Hepatocyte (in vitro differentiated cells): ENCODE measurements around the gene SRRM3. TPM values are rescaled to one million over a fixed set of nuclear protein-coding genes. Genes with fewer than 3 reads are reported as not detected.
"Not testable (repeated sequence)": the region's sequence is repeated elsewhere in the genome, so short reads cannot be mapped to it uniquely, and the experiment has no call there.

ENCODE experiments used
- DNase-seq: peaks from one replicate; pipeline ENCODE4 v3.0.0-alpha.2; 2016; ENCODE audit warnings: low spot score
- H2AFZ ChIP-seq: fragments of 200-600 bp; sonication (generic); 2 replicates; pipeline ENCODE4 v1.6.0; 2016; ENCODE audit warnings: antibody characterized with exemption, mild to moderate bottlenecking
- H3K27ac ChIP-seq: fragments of 200-600 bp; sonication (generic); 2 replicates; pipeline ENCODE4 v1.5.1; 2016; ENCODE audit warnings: mild to moderate bottlenecking
- H3K27me3 ChIP-seq: fragments of 200-600 bp; sonication (generic); 2 replicates; pipeline ENCODE4 v1.6.1; 2016
- H3K36me3 ChIP-seq: fragments of 200-600 bp; sonication (generic); replicated peaks from 2 replicates; pipeline ENCODE4 v1.5.1; 2016; ENCODE audit warnings: low read depth; ENCODE audit not compliant: insufficient read depth
- H3K4me1 ChIP-seq: fragments of 200-600 bp; sonication (generic); 2 replicates; pipeline ENCODE4 v1.5.1; 2016; ENCODE audit warnings: mild to moderate bottlenecking, moderate library complexity; ENCODE audit not compliant: insufficient read depth
- H3K4me2 ChIP-seq: fragments of 200-600 bp; sonication (generic); 2 replicates; pipeline ENCODE4 v1.6.0; 2016
- H3K4me3 ChIP-seq: fragments of 200-600 bp; sonication (generic); 2 replicates; pipeline ENCODE4 v1.5.1; 2016; ENCODE audit warnings: mild to moderate bottlenecking
- H3K79me2 ChIP-seq: fragments of 200-600 bp; sonication (generic); 2 replicates; pipeline ENCODE4 v1.6.0; 2017; ENCODE audit warnings: mild to moderate bottlenecking
- H3K9me2 ChIP-seq: fragments of 200-600 bp; sonication (generic); replicated peaks from 2 replicates; pipeline ENCODE4 v1.6.0; 2017; ENCODE audit warnings: mild to moderate bottlenecking; ENCODE audit not compliant: insufficient read depth
- H3K9me3 ChIP-seq: fragments of 200-600 bp; sonication (generic); 2 replicates; pipeline ENCODE4 v1.5.1; 2016; ENCODE audit warnings: low read depth, mild to moderate bottlenecking
- H4K20me1 ChIP-seq: fragments of 200-600 bp; sonication (generic); 2 replicates; pipeline ENCODE4 v1.6.0; 2016; ENCODE audit warnings: mild to moderate bottlenecking; ENCODE audit not compliant: insufficient read depth, poor library complexity, severe bottlenecking
- CTCF ChIP-seq: fragments of 200-600 bp; sonication (generic); IDR thresholded peaks from 2 replicates; pipeline ENCODE4 v1.5.1; 2016; ENCODE audit warnings: antibody characterized with exemption, mild to moderate bottlenecking; ENCODE audit not compliant: poor library complexity
- EZH2 ChIP-seq: fragments of 200-600 bp; sonication (generic); IDR thresholded peaks from 2 replicates; pipeline ENCODE4 v1.6.1; 2016; ENCODE audit warnings: antibody characterized with exemption, mild to moderate bottlenecking, borderline replicate concordance
- EZH2phosphoT487 ChIP-seq: fragments of 200-600 bp; sonication (generic); IDR thresholded peaks from one replicate; pipeline ENCODE4 v1.6.1; 2018; ENCODE audit warnings: antibody characterized with exemption, mild to moderate bottlenecking, low read depth, moderate library complexity; ENCODE audit not compliant: unreplicated experiment, severe bottlenecking
- WGBS: methylation state at CpG from one replicate; pipeline ENCODE4 v1.1.6; 2016; ENCODE audit warnings: low lambda C conversion rate; ENCODE audit errors: missing lambda C conversion rate; 5-methylcytosine and 5-hydroxymethylcytosine counted together
- polyA plus RNA-seq: library from polyadenylated mRNA; unstranded; fragments of >200 nt; fragmentation: Nextera tagmentation; extraction: Ambion mirVana; gene quantifications from 2 replicates; pipeline ENCODE4 v1.2.1, GENCODE V29; 2016
- total RNA-seq: library from RNA; depleted of rRNA; stranded (reverse); fragments of >200 nt; gene quantifications from 2 replicates; pipeline ENCODE4 v1.2.3, GENCODE V29; 2014

The SRRM3 gene
- total and polyA plus RNA-seq, 2 experiments from 2014 or later = 1.5 to 2.3 TPM

- not testable (repeated sequence) for H3K9me2 ChIP-seq, H3K79me2 ChIP-seq
- WGBS = 93% methylated on average over 10 of the region's 10 CpGs
These were observed 43.3 kb upstream of the SRRM3 start for GRCh38 chr7:76158416-76158815.

GRCh38 chr7:76162416-76163170, 39.1 kb upstream of the SRRM3 start:
- H3K9me3 ChIP-seq, DNase-seq, H2AFZ ChIP-seq, H3K27me3 ChIP-seq, H3K4me2 ChIP-seq, H4K20me1 ChIP-seq, H3K79me2 ChIP-seq, H3K4me1 ChIP-seq, H3K9me2 ChIP-seq, H3K27ac ChIP-seq, H3K36me3 ChIP-seq, H3K4me3 ChIP-seq: not testable (repeated sequence)
- 92% methylated on average over 10 of the region's 10 CpGs for WGBS

More at GRCh38 chr7:76158416-76158815, 43.3 kb upstream of the SRRM3 start:
- H3K27me3 ChIP-seq, H2AFZ ChIP-seq, H3K4me3 ChIP-seq, H3K4me1 ChIP-seq, H4K20me1 ChIP-seq, H3K9me3 ChIP-seq, H3K36me3 ChIP-seq, H3K4me2 ChIP-seq, DNase-seq, H3K27ac ChIP-seq: not testable (repeated sequence)

GRCh38 chr7:76163812-76164211, 37.9 kb upstream of the SRRM3 start:
- H3K27me3 ChIP-seq, DNase-seq, H3K4me2 ChIP-seq, H3K79me2 ChIP-seq, H3K27ac ChIP-seq, H3K4me1 ChIP-seq, H2AFZ ChIP-seq, H4K20me1 ChIP-seq, H3K9me2 ChIP-seq, H3K9me3 ChIP-seq, H3K36me3 ChIP-seq, H3K4me3 ChIP-seq: not testable (repeated sequence)
- WGBS = 34% methylated on average over 8 of the region's 8 CpGs

GRCh38 chr7:76165106-76165972, 36.4 kb upstream of the SRRM3 start:
- Histone ChIP-seq H3K4me3 (no peak overlapping the region), H3K79me2 (no peaks in the 10 kb centered on the region), H3K27ac (no peak overlapping the region), H3K9me2 (no peaks in the 10 kb centered on the region), H3K4me2 (no peak overlapping the region), H3K9me3 (no peaks in the 10 kb centered on the region), H3K27me3 (no peaks in the 10 kb centered on the region), H4K20me1 (no peaks in the 10 kb centered on the region), H3K36me3 (no peaks in the 10 kb centered on the region), H2AFZ (no peak overlapping the region), H3K4me1 (no peaks in the 10 kb centered on the region)
- TF ChIP-seq EZH2phosphoT487 (no peak), CTCF (no peak), EZH2 (no peak)
- WGBS = 97% methylated on average over 18 of the region's 19 CpGs
- DNase-seq = no peak

GRCh38 chr7:76165973-76166403, 35.7 kb upstream of the SRRM3 start:
- Histone ChIP-seq H3K27me3 (no peaks in the 10 kb centered on the region), H2AFZ (peak overlapping the region; percentile 92), H3K9me2 (no peaks in the 10 kb centered on the region), H3K36me3 (no peaks in the 10 kb centered on the region), H3K9me3 (no peaks in the 10 kb centered on the region), H3K4me3 (peak overlapping the region; percentile 20), H3K4me1 (no peaks in the 10 kb centered on the region), H3K79me2 (no peaks in the 10 kb centered on the region), H3K27ac (peak overlapping the region; percentile 94), H3K4me2 (peak overlapping the region; percentile 92), H4K20me1 (no peaks in the 10 kb centered on the region)
- 92% methylated on average over 15 of the region's 15 CpGs for WGBS
- DNase-seq = no peak
- no peak for TF ChIP-seq CTCF
- no peak for TF ChIP-seq EZH2
- no peak for TF ChIP-seq EZH2phosphoT487
